Fibroblast of the aortic adventitia (primary cell): ENCODE measurements around the gene GRIK3. TPM values are rescaled to one million over a fixed set of nuclear protein-coding genes. Genes with fewer than 3 reads are reported as not detected.

Experiments
- DNase-seq: peaks from one replicate; pipeline ENCODE4 v3.0.0-alpha.2; 2010; ENCODE audit warnings: low read depth
- H3K4me3 ChIP-seq: 2 replicates; pipeline ENCODE4 v1.5.1; 2011; ENCODE audit warnings: low read depth, mild to moderate bottlenecking, control low read depth, low read length, moderate library complexity
- CTCF ChIP-seq: IDR thresholded peaks from 2 replicates; pipeline ENCODE4 v1.5.1; 2011; ENCODE audit warnings: mild to moderate bottlenecking, low read length, control low read depth, inconsistent platforms; ENCODE audit not compliant: insufficient read depth
- total RNA-seq: library from RNA; depleted of rRNA; stranded (reverse); fragments of >200 nt; gene quantifications from 2 replicates; pipeline ENCODE4 v1.2.3, GENCODE V29; 2012; ENCODE audit warnings: low replicate concordance

The GRIK3 gene
- total RNA-seq, 1 donor = not detected

- no peak for TF ChIP-seq CTCF
- DNase-seq = no peak
- no peak overlapping the region for H3K4me3 ChIP-seq
Measured at GRCh38 chr1:36796733-36797132, 237.6 kb downstream of the GRIK3 start.

DNA sequence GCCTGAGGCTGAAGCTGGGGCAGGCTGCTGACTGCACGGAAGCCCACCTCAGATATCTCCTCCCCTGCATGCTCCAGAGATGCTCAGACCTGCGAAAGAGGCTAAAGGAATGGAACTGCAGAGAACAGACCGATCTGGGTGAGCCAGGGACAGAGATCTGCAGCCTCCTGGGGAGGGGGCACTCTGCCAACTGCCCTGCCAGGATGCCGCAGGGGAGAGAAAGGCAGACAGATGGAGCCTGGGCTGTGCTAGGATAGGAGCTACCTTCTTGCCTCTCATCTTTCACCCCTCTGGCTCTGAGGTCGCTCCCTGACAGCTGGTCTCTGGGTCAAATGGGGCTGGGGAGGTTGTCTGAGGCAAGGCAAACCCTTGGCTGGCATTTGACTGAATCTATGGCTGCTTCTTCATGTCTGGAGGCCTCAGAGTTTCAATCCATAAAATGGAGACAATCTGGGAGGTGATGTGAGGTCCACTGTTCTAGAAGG, 238.2 kb downstream of the GRIK3 start:
- TF ChIP-seq CTCF = no peak
- DNase-seq = no peak
- no peak overlapping the region for H3K4me3 ChIP-seq

DNA sequence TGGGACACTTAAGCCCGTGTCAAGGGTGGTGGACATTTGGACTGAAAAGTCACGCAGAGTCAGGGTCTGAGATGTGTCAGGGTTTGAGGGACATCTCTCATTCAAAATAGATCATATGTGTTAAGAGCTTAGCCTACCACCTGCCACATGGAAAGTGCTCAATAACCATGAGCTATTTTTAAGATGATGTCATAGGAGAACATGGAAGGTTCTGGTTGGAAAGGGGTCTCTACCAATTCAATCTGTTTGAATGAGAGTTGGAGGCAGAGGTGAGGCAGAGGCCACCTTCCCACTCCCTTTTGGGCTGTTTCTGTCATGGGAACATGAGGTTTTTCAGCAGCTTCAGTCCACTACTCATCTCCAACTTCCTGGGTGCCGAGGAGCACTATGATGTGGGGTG, 239.9 kb downstream of the GRIK3 start:
- DNase-seq = no peak
- no peak overlapping the region for H3K4me3 ChIP-seq
- TF ChIP-seq CTCF = no peak

DNA sequence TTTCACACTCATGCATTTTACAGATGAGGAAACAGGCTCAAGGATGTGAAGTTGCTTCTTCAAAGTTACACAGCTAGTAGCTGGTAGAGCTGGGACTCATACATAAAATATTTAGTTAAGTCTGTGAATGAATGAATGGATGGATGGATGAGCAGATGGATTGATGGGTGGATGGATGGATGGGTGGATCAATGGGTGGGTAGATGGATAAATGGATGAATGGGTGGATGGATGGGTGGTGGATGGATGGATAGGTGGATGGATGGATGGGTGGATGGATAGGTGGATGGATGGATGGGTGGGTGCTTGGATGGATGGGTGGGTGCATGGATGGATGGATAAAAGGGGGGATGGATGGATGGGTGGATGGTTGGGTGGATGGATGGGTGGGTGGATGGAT, 240.9 kb downstream of the GRIK3 start:
- H3K4me3 ChIP-seq = no peak overlapping the region
- DNase-seq = no peak
- no peak for TF ChIP-seq CTCF

DNA sequence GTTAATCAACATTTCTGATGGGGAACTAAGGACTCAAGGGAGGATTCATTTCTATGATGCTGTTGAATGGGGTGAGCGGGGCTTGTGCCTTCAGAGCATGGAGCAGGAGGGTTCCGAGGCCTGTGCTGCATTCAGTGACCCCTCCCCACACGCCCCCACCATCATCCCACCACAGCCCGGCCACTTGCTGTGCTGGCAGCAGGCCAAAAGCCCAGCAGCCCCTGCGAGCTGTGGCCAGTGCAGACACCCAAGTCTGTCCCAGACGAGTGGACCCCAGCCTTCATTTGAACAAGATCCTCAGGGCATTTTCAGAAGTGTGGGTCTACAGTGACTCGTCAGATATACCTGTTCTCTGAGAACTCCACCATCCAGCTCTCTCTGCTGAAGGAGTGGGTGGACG, 242.0 kb downstream of the GRIK3 start:
- DNase-seq = no peak
- no peak overlapping the region for H3K4me3 ChIP-seq
- no peak for TF ChIP-seq CTCF

DNA sequence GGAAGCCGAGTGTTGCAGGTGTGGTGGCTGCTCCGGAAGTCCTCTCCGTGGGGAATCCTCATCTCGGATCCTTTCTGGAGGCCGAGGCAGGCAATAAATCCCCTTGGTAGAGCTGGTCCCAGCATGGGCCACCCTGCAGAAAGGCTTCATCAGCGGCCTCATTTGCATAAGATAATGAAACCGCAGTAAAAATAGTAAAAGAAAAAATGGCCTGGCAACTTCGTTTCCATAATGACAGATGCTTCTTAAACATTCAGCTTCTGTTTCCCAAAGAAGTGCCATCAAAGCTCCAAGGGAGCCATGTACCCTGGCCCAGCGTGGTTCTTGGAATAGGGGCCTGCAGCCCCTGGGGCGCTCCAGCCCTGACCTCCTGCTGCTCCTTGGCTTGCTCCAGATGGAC, 244.1 kb downstream of the GRIK3 start:
- no peak for TF ChIP-seq CTCF
- H3K4me3 ChIP-seq = no peak overlapping the region
- no peak for DNase-seq

DNA sequence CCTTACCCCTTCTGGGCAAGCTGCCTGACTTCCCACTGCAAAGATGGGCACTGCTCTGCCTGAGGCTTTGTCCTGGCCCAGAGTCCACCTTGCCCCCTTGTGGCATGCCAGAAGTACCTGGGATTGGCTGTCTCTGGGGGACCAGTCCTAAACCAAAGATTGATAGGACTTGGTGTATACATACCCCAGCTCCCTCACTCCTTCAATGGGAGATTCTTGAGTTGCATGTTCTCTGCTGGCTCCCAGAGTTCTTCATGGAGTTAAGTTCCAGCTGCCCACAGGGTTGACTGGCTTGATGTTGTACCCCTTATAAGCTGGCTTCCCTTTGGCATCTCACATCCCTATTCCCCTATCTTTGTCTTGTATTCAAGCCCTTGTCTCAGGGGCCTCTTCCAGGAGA, 244.8 kb downstream of the GRIK3 start:
- DNase-seq = no peak
- TF ChIP-seq CTCF = no peak
- H3K4me3 ChIP-seq = no peak overlapping the region
